ENCODE results near the gene SLC43A2. TPM values are rescaled to one million over a fixed set of nuclear protein-coding genes. Genes with fewer than 3 reads are reported as not detected.
A peak's percentile ranks its signal among the peaks of the same experiment; 100 is the strongest.

The SLC43A2 gene
- total RNA-seq, 1 experiment from 2014 or later: 3.3 TPM

DNA sequence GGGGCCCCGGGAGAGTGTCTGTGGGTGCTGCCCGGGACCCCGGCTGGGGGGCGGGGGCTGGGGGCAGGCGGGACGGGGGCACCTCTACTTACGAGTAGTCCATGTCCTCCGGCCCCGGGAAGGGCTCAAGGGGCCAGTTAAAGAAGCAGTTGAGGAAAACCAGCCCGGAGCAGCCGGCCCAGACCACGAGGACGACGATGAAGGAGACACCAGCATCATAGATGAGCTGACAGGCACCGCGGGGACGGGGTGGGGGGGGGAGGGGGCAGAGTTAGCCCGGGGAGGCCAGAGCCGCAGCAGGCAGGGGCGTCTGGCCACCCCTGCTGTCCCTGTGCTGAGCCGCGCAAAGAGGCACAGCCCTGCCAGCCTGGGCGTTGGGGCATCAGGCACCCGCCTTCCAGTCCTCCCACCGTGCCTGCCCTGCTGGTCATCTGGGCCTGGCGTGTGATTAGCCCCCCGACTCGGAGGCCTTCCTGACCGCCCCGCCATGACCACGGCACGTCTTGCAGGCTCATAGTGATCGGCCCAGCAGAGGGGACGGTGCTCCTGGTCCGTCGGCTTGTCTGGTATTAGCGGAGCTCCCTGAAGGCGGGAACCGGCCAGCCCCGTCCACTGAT lies 37.1 kb downstream of the SLC43A2 start:
- CTCF ChIA-PET: no interaction called here
- Mint-ChIP-seq H3K27ac (ENCODE audit: unreplicated experiment) (no peak overlapping the region), H3K27me3 (ENCODE audit: unreplicated experiment) (no peaks in the 10 kb centered on the region), H3K4me1 (ENCODE audit: low read depth, unreplicated experiment) (no peaks in the 10 kb centered on the region), H3K9me3 (ENCODE audit: low read depth, unreplicated experiment) (no peaks in the 10 kb centered on the region), H3K4me3 (ENCODE audit: low read depth, unreplicated experiment) (no peak overlapping the region), H3K36me3 (ENCODE audit: insufficient read depth, unreplicated experiment) (no peaks in the 10 kb centered on the region)
- intact Hi-C loops (cut with micrococcal nuclease; ENCODE audit: unreplicated experiment): no loop called here
- no peak for DNase-seq
- TF ChIP-seq, protein P1, sequence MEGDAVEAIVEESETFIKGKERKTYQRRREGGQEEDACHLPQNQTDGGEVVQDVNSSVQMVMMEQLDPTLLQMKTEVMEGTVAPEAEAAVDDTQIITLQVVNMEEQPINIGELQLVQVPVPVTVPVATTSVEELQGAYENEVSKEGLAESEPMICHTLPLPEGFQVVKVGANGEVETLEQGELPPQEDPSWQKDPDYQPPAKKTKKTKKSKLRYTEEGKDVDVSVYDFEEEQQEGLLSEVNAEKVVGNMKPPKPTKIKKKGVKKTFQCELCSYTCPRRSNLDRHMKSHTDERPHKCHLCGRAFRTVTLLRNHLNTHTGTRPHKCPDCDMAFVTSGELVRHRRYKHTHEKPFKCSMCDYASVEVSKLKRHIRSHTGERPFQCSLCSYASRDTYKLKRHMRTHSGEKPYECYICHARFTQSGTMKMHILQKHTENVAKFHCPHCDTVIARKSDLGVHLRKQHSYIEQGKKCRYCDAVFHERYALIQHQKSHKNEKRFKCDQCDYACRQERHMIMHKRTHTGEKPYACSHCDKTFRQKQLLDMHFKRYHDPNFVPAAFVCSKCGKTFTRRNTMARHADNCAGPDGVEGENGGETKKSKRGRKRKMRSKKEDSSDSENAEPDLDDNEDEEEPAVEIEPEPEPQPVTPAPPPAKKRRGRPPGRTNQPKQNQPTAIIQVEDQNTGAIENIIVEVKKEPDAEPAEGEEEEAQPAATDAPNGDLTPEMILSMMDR (IDR thresholded peaks at IDR 0.05; ENCODE audit: unreplicated experiment): no peak
- no TSS peak for BruUV-seq (replicated peaks)

DNA sequence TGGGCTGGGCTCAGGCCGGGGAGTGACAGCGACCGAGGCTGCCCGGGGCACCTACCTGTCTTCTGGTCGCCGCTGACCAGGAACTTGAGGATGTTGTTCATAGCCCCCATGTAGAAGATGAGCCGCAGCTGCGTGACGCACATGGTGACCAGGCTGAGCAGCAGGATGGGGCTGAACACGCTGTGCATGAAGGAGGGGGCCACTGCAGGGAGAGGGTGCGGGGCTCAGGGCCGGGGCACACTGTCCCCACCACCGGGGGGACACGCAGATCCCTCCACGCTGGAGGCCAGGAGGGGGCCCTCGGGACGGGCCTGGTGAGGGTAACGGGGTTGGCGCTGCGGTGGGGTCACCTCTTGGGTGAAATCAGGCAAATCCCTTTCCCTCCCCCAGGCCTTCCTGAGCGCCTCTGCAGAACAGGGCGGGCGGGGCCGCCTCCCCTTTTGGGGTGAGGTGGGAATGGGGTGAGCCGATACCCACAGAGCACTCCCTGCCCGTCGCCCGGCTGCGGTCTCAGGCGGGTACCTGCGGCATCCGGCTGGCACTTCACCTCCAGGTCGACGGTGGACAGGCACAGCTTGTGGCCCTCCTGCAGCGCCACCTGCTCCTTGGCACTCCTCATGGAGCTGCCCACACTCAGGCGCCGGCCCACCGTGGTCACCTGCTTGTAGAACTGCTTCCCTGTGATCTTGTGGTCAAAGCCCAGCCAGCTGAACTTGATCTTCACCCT lies 37.7 kb downstream of the SLC43A2 start:
- intact Hi-C loops (cut with micrococcal nuclease; ENCODE audit: unreplicated experiment): no loop called here
- Mint-ChIP-seq H3K9me3 (ENCODE audit: low read depth, unreplicated experiment) (no peaks in the 10 kb centered on the region), H3K27me3 (ENCODE audit: unreplicated experiment) (no peaks in the 10 kb centered on the region), H3K36me3 (ENCODE audit: insufficient read depth, unreplicated experiment) (no peaks in the 10 kb centered on the region), H3K27ac (ENCODE audit: unreplicated experiment) (no peak overlapping the region), H3K4me1 (ENCODE audit: low read depth, unreplicated experiment) (no peaks in the 10 kb centered on the region), H3K4me3 (ENCODE audit: low read depth, unreplicated experiment) (no peak overlapping the region)
- DNase-seq: no peak
- CTCF ChIA-PET: interaction anchor here (1.3 kb wide), 1 partner anchor 17 kb away, joined by 3 read pairs; no protein-coding TSS in a partner anchor
- BruUV-seq (replicated peaks): no TSS peak
- TF ChIP-seq, protein P1 (IDR thresholded peaks at IDR 0.05; ENCODE audit: unreplicated experiment): no peak

DNA sequence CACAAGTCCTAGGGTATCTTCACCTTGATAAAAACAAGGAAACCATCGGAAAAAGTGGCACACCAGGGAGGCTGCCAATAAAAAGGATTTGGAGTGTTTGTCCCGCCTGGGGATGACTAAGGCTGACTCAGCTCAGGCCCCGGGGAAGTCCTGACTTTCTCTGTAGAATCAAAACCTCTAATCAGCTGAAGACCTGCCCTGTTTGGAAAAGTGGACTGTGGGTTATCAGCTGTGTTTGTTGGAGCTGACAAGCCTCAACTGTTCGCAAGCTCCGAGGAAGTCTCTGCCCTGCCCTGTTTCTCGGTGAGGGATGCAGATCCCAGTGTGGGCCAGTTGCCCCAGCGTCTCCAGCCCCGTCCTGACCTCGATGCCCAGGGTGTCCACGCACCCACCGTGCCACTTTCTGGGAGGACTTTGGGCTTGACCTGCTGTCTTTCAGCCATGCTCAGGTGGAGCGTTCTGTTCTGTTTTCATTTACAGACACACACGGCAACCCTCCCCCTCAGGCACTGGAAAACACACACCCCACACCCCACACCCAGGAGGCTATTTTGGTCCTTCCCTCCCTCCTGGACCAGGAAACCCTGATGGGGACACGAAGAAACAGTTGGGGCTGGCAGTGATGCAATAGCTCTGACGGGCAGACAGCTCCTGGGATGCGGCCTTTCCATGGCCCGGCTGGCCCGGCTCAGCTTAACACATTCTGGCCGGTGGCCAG lies 38.4 kb downstream of the SLC43A2 start:
- Mint-ChIP-seq H3K4me1 (ENCODE audit: low read depth, unreplicated experiment) (no peaks in the 10 kb centered on the region), H3K27ac (ENCODE audit: unreplicated experiment) (no peak overlapping the region), H3K27me3 (ENCODE audit: unreplicated experiment) (no peaks in the 10 kb centered on the region), H3K9me3 (ENCODE audit: low read depth, unreplicated experiment) (no peaks in the 10 kb centered on the region), H3K4me3 (ENCODE audit: low read depth, unreplicated experiment) (no peak overlapping the region), H3K36me3 (ENCODE audit: insufficient read depth, unreplicated experiment) (no peaks in the 10 kb centered on the region)
- CTCF ChIA-PET: interaction anchor here (1.3 kb wide), 1 partner anchor 16 kb away, joined by 3 read pairs; no protein-coding TSS in a partner anchor
- TF ChIP-seq, protein P1 (IDR thresholded peaks at IDR 0.05; ENCODE audit: unreplicated experiment): no peak
- intact Hi-C loops (cut with micrococcal nuclease; ENCODE audit: unreplicated experiment): no loop called here
- DNase-seq: peak; percentile 66
- no TSS peak for BruUV-seq (replicated peaks)

DNA sequence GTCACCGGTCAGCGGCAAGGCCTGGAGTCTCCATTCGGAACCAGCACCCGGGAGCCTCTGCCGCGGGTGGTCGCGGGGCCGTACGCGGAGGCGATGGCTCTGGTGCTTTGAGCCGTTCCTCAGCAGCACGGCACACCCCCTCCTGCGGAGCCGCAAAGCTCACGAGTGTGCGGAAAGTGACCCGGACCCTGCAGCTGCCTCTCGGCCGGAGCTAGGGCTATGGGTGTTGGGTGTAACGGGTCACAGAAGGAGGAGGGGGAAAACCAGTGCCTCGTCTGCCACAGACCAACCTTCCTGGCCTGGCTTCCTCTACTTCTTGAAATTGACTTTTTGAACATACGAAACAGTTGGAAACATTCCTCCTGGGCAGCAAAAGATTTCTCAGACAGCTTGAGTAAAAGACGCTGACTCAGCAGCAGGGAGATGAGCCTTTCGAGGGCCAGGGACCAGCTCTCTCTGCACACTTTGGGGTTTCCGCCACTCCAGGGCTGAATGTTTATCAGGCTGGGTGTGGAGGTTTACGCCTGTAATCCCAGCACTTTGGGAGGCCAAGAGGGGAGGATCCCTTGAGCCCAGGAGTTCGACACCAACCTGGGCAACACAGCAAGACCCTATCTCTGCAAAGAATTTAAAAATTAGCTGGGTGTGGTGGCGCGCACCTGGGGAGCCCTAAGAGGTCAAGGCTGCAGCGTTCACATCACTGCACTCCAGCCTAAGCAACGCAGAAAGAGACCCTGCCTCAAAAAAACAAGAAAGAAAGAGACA lies 39.6 kb downstream of the SLC43A2 start:
- TF ChIP-seq, protein P1 (IDR thresholded peaks at IDR 0.05; ENCODE audit: unreplicated experiment): no peak
- no TSS peak for BruUV-seq (replicated peaks)
- no peak overlapping the region for H3K27ac Mint-ChIP-seq (ENCODE audit: unreplicated experiment)
- CTCF ChIA-PET: interaction anchor here (0.5 kb wide), 1 partner anchor 961 kb away, joined by 3 read pairs; no protein-coding TSS in a partner anchor
- no peaks in the 10 kb centered on the region for H3K27me3 Mint-ChIP-seq (ENCODE audit: unreplicated experiment)
- no peak overlapping the region for H3K4me3 Mint-ChIP-seq (ENCODE audit: low read depth, unreplicated experiment)
- no peaks in the 10 kb centered on the region for H3K36me3 Mint-ChIP-seq (ENCODE audit: insufficient read depth, unreplicated experiment)
- DNase-seq: no peak
- intact Hi-C loops (cut with micrococcal nuclease; ENCODE audit: unreplicated experiment): no loop called here
- H3K9me3 Mint-ChIP-seq (ENCODE audit: low read depth, unreplicated experiment): no peaks in the 10 kb centered on the region
- H3K4me1 Mint-ChIP-seq (ENCODE audit: low read depth, unreplicated experiment): no peaks in the 10 kb centered on the region

Measured in Calu3 (cell line).